Glomerular endothelial cell (primary cell): ENCODE data around the gene NCF1. TPM values are rescaled to one million over a fixed set of nuclear protein-coding genes. Genes with fewer than 3 reads are reported as not detected.
"Not testable (repeated sequence)": the region's sequence is repeated elsewhere in the genome, so short reads cannot be mapped to it uniquely, and the experiment has no call there.

Experiments used
- DNase-seq: peaks from one replicate; pipeline ENCODE4 v3.0.0-alpha.2; 2011; ENCODE audit warnings: low read depth, low spot score; ENCODE audit errors: extremely low read depth
- total RNA-seq: library from RNA; depleted of rRNA; stranded (reverse); fragments of >200 nt; gene quantifications from 2 replicates; pipeline ENCODE4 v1.2.3, GENCODE V29; 2015

The NCF1 gene
- total RNA-seq, 1 donor from 2014 or later = not detected

DNA sequence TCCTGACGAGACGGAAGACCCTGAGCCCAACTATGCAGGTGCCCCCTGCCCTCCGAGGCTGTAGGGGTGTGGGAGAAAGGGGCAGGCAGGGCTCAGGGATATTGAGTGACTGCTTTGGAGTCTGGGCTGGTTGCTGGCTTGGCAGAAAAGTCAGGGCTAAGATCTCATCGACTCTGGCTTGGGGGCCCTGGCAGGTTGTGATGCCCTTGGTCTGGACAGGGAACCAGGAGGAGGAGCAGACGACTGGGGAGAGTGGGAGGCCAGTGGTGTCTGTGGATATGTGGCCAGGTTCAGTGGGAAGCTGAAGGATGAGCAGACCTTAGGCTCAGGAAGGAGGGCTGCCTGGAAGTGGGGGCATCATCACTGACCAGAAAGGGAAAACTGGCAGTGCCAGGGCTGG lies 9.8 kb downstream of the NCF1 start:
- not testable (repeated sequence) for DNase-seq

GRCh38 chr7:74788369-74789150 lies 14.7 kb downstream of the NCF1 start:
- DNase-seq = peak; percentile 9

GRCh38 chr7:74789200-74789736 lies 15.5 kb downstream of the NCF1 start:
- not testable (repeated sequence) for DNase-seq

GRCh38 chr7:74797848-74798622 lies 24.2 kb downstream of the NCF1 start:
- DNase-seq = not testable (repeated sequence)

DNA sequence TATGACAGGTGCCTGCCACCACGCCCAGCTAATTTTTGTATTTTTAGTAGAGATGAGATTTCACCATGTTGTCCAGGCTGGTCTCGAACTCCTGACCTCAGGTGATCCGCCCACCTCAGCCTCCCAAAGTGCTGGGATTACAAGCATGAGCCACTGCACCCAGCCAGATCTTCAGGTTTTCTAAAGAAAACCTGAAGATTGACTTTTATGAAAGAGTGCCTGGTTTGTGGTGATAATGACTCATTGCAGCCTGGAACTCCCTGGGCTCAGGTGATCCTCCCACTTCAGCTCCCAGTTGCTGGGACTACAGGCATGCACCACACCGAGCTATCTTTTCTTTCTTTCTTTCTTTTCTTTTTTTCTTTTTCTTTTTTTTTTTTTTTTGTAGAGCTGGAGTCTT lies 24.8 kb downstream of the NCF1 start:
- DNase-seq = not testable (repeated sequence)

- DNase-seq = not testable (repeated sequence)
Observed at GRCh38 chr7:74815882-74816281, 42.1 kb downstream of the NCF1 start.

DNA sequence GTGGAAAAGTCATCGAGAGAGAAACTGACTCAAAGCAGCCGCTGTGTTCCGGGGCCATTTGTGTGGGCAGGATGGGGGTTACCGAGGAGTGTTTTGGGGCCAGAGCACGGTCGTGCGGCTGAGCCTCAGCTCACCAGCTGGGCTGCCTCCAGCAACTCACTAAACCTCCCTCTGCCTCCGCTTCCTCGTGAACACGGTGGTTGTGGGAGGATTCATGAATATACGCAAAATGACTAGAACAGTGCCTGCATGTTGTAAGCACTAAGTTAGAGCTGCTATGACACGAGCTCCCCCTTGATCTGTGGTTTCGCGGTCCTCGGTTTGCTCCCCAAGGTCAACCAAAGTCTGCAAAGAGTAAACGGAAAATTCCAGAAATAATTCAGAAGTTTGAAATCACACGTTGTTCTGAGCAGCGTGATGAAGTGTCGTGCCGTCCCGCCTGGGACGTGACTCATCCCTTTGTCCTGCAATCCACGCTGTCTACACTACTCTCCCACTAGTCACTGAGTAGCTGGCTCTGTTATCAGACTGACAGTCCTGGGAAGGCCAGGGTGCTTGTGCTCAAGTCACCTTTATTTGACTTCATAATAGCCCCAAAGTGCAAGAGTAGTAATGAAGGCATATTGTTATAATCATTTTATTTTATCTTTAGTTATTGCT lies 46.5 kb downstream of the NCF1 start:
- DNase-seq = not testable (repeated sequence)

GRCh38 chr7:74821259-74821658 lies 47.4 kb downstream of the NCF1 start:
- DNase-seq = not testable (repeated sequence)

DNA sequence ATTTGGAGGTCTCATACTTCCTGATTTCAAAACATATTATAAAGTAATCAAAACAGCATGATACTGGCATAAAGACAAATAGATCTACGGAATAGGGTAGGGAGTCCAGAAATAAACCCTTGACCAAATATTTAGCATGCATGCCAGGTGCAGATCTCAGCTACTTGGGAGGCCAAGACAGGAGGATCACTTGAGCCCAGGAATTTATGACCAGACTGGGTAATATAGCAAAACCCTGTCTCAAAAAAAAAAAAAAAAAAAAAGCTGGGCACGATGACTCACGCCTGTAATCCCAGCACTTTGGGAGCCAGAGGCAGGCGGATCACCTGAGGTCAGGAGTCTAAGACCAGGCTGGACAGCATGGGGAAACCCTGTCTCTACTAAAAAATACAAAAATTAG lies 56.1 kb downstream of the NCF1 start:
- not testable (repeated sequence) for DNase-seq

- DNase-seq = not testable (repeated sequence)
Observed at GRCh38 chr7:74830411-74830810, 56.6 kb downstream of the NCF1 start.

Other genes starting within 250 kb of the NCF1 start
- 121 and 129 TPM in 2 replicates for gene GTF2I, start 116.3 kb upstream of the NCF1 start, total RNA-seq
- gene GTF2IRD2, start 77.6 kb downstream of the NCF1 start, total RNA-seq = 1.8 and 3.9 TPM in 2 replicates
- gene CASTOR2, start 190.7 kb downstream of the NCF1 start, total RNA-seq = 17.7 and 21.3 TPM in 2 replicates